CD14-positive monocyte (primary cell): ENCODE data around the gene DLEC1. TPM values are rescaled to one million over a fixed set of nuclear protein-coding genes. Genes with fewer than 3 reads are reported as not detected.

Experiments
- DNase-seq, 3 donors: peaks; one replicate each; pipeline ENCODE4 v3.0.0-alpha.2; 2011 to 2022
- H2AFZ ChIP-seq: 2 replicates; pipeline ENCODE4 v1.6.0; 2012; ENCODE audit warnings: mild to moderate bottlenecking, low read depth, low read length, inconsistent platforms; ENCODE audit not compliant: insufficient read depth, poor library complexity, severe bottlenecking
- H3K27ac ChIP-seq, 2 donors: 1 replicate in 1 of 2; 2 replicates in 1 of 2; pipeline ENCODE4 v1.5.1; 2012 to 2013; ENCODE audit warnings: low read length in 2 of 2, control low read depth in 1 of 2, inconsistent platforms in 1 of 2, low read depth in 1 of 2, mild to moderate bottlenecking in 1 of 2
- H3K27me3 ChIP-seq, 2 donors: one replicate each; pipeline versions ENCODE4 v1.6.0 to v1.6.1; 2011 to 2013; ENCODE audit warnings: low read length in 2 of 2; ENCODE audit not compliant: control insufficient read depth in 2 of 2, insufficient read depth in 2 of 2
- H3K36me3 ChIP-seq, 2 donors: replicated peaks in 1 of 2; 1 replicate in 1 of 2; 2 replicates in 1 of 2; pipeline versions ENCODE4 v1.5.1 to v1.6.1; 2012 to 2013; ENCODE audit warnings: low read length in 2 of 2, control low read depth in 1 of 2, inconsistent platforms in 1 of 2, mild to moderate bottlenecking in 1 of 2; ENCODE audit not compliant: insufficient read depth in 2 of 2, control insufficient read depth in 1 of 2
- H3K4me1 ChIP-seq, 2 donors: 1 replicate in 1 of 2; 2 replicates in 1 of 2; pipeline versions ENCODE4 v1.5.1 to v1.6.1; 2012 to 2013; ENCODE audit warnings: low read length in 2 of 2, control low read depth in 1 of 2, inconsistent platforms in 1 of 2, mild to moderate bottlenecking in 1 of 2, moderate library complexity in 1 of 2; ENCODE audit not compliant: insufficient read depth in 2 of 2, control insufficient read depth in 1 of 2
- H3K4me2 ChIP-seq: replicated peaks from 2 replicates; pipeline ENCODE3; 2012; ENCODE audit warnings: low read length, moderate library complexity, mild to moderate bottlenecking; ENCODE audit not compliant: poor library complexity, severe bottlenecking; ENCODE audit errors: extremely low read depth
- H3K4me3 ChIP-seq, 3 experiments: fragments of 200-600 bp in 1 of 3; sonication (generic) in 1 of 3; replicated peaks in 1 of 3; 1 replicate in 2 of 3; 2 replicates in 1 of 3; pipeline ENCODE4 v1.5.1; 2011 to 2013; ENCODE audit warnings: low read length in 3 of 3, mild to moderate bottlenecking in 3 of 3, control low read depth in 2 of 3, low read depth in 2 of 3, inconsistent platforms in 1 of 3, moderate library complexity in 1 of 3
- H3K79me2 ChIP-seq: 2 replicates; pipeline ENCODE4 v1.6.0; 2012; ENCODE audit warnings: mild to moderate bottlenecking, control low read depth, inconsistent platforms, low read length, moderate library complexity; ENCODE audit not compliant: insufficient read depth
- H3K9ac ChIP-seq: 2 replicates; pipeline ENCODE4 v1.6.0; 2017; ENCODE audit warnings: low read length, mild to moderate bottlenecking; ENCODE audit not compliant: insufficient read depth, poor library complexity, severe bottlenecking
- H3K9me3 ChIP-seq, 2 donors: replicated peaks in 1 of 2; 1 replicate in 1 of 2; 2 replicates in 1 of 2; pipeline versions ENCODE4 v1.5.1 to v1.6.1; 2012 to 2013; ENCODE audit warnings: low read length in 2 of 2, control low read depth in 1 of 2; ENCODE audit not compliant: control insufficient read depth in 1 of 2, insufficient read depth in 1 of 2
- H4K20me1 ChIP-seq: 2 replicates; pipeline ENCODE4 v1.6.0; 2012; ENCODE audit warnings: mild to moderate bottlenecking, low read length, control low read depth, moderate library complexity; ENCODE audit not compliant: insufficient read depth
- H3K27ac Mint-ChIP-seq, 7 donors: one replicate each; pipeline ENCODE4 v1.8.0; 2020; ENCODE audit warnings: mild to moderate bottlenecking in 7 of 7, mixed read lengths in 7 of 7, moderate library complexity in 6 of 7, inconsistent platforms in 2 of 7
- H3K27me3 Mint-ChIP-seq, 3 donors: one replicate each; pipeline ENCODE4 v1.8.0; 2021 to 2022; ENCODE audit warnings: low read depth in 3 of 3, mild to moderate bottlenecking in 3 of 3, mixed read lengths in 3 of 3, moderate library complexity in 3 of 3, inconsistent platforms in 1 of 3
- H3K36me3 Mint-ChIP-seq, 2 donors: one replicate each; pipeline ENCODE4 v1.8.0; 2020; ENCODE audit warnings: mixed read lengths in 2 of 2, inconsistent platforms in 1 of 2, mild to moderate bottlenecking in 1 of 2
- H3K4me1 Mint-ChIP-seq: one replicate; pipeline ENCODE4 v1.8.0; 2020; ENCODE audit warnings: mild to moderate bottlenecking, mixed read lengths
- H3K4me3 Mint-ChIP-seq, 2 donors: one replicate each; pipeline ENCODE4 v1.8.0; 2020; ENCODE audit warnings: mild to moderate bottlenecking in 2 of 2, mixed read lengths in 2 of 2, moderate library complexity in 1 of 2
- H3K9me3 Mint-ChIP-seq, 7 donors: one replicate each; pipeline ENCODE4 v1.8.0; 2020 to 2022; ENCODE audit warnings: mixed read lengths in 7 of 7, mild to moderate bottlenecking in 6 of 7, moderate library complexity in 6 of 7, inconsistent platforms in 2 of 7
- CTCF ChIP-seq: fragments of 200-600 bp; IDR thresholded peaks from one replicate; pipeline ENCODE4 v1.8.0; 2022; ENCODE audit warnings: antibody characterized with exemption, mild to moderate bottlenecking
- WGBS: methylation state at CpG from one replicate; pipeline ENCODE4 v1.1.5; 2013; ENCODE audit warnings: missing lambda C conversion rate; ENCODE audit not compliant: insufficient coverage; 5-methylcytosine and 5-hydroxymethylcytosine counted together
- intact Hi-C, 2 donors: fragments of 100-400 bp; cut with micrococcal nuclease; formaldehyde crosslinking; loops; one replicate each; pipeline versions ENCODE4 v1.15.0 to v1.15.1; 2023
- polyA plus RNA-seq, 3 donors: library from polyadenylated mRNA; depleted of rRNA in 1 of 3; unstranded in 2 of 3; stranded (reverse) in 1 of 3; fragments of 300-500 nt in 2 of 3; fragments of >200 nt in 1 of 3; fragmentation: Illumina TruSeq in 2 of 3; gene quantifications; 1 replicate in 2 of 3; 2 replicates in 1 of 3; pipeline ENCODE4 v1.2.3, GENCODE V29; 2012 to 2021

DLEC1 gene
- polyA plus RNA-seq, 3 donors, result 0.11 to 0.81 (median 0.14) TPM

GRCh38 chr3:38138349-38139190 is 99.6 kb downstream of the DLEC1 start, which contains the start of gene MYD88:
TSS of gene MYD88 (plus strand) at chr3:38138661. CDS start at chr3:38138701, 40 bp downstream.
- H4K20me1 ChIP-seq, result peaks cover 56% of the 10 kb centered on the region
- Mint-ChIP-seq H3K9me3 (peaks cover 0 to 1% (median 0%) of the 10 kb centered on the region in 7 donors), H3K27me3 (no peaks in the 10 kb centered on the region), H3K27ac (peak within 1 kb of the TSS; percentile 97 to 100 (median 99)), H3K4me1 (peaks cover 70% of the 10 kb centered on the region), H3K4me3 (peak within 1 kb of the TSS; percentile 95 to 99), H3K36me3 (peaks cover 43 to 56% of the 10 kb centered on the region in 2 donors)
- under 1% methylated on average over 59 of the region's 65 CpGs for WGBS
- intact Hi-C loops, result loop anchor here (2.0 to 10.0 kb wide), 3 partner anchors 26 to 206 kb away; partner anchors contain the start of genes OXSR1 (in 1 of the 2) and XYLB (in 1 of the 2)
- no peaks in the 10 kb centered on the region for H3K9me3 ChIP-seq
- peak within 1 kb of the TSS; percentile 89 to 99 (median 96) for H3K4me3 ChIP-seq
- peaks cover 35 to 48% of the 10 kb centered on the region in 2 donors for H3K36me3 ChIP-seq
- peak within 1 kb of the TSS; percentile 95 for H3K4me2 ChIP-seq
- TF ChIP-seq CTCF, result no peak
- H3K79me2 ChIP-seq, result peaks cover 78% of the 10 kb centered on the region
- no peaks in the 10 kb centered on the region for H3K27me3 ChIP-seq
- peak; percentile 79 to 82 (median 80) for DNase-seq
- H3K4me1 ChIP-seq, result peaks cover 56 to 76% of the 10 kb centered on the region in 2 donors
- H3K27ac ChIP-seq, result peak within 1 kb of the TSS; percentile 95 to 97
- peak within 1 kb of the TSS; percentile 78 for H2AFZ ChIP-seq
- H3K9ac ChIP-seq, result peak within 1 kb of the TSS; percentile 96

GRCh38 chr3:38139191-38139590 is 100.2 kb downstream of the DLEC1 start:
- peak overlapping the region; percentile 95 to 97 for H3K27ac ChIP-seq
- no peak for TF ChIP-seq CTCF
- WGBS, result 5% methylated on average over 7 of the region's 8 CpGs
- peaks cover 0 to 1% (median 0%) of the 10 kb centered on the region in 7 donors for H3K9me3 Mint-ChIP-seq
- peaks cover 37 to 50% of the 10 kb centered on the region in 2 donors for H3K36me3 Mint-ChIP-seq
- peak in 1 of 3 donors; percentile 7 for DNase-seq
- peak overlapping the region; percentile 95 to 99 for H3K4me3 Mint-ChIP-seq
- H3K27me3 Mint-ChIP-seq, result peaks cover 0 to 1% (median 0%) of the 10 kb centered on the region in 3 donors
- H3K27me3 ChIP-seq, result no peaks in the 10 kb centered on the region
- peaks cover 70% of the 10 kb centered on the region for H3K4me1 Mint-ChIP-seq
- H2AFZ ChIP-seq, result peak overlapping the region; percentile 78
- H3K4me1 ChIP-seq, result peaks cover 60 to 81% of the 10 kb centered on the region in 2 donors
- H3K9ac ChIP-seq, result peak overlapping the region; percentile 96
- H3K27ac Mint-ChIP-seq, result peak overlapping the region; percentile 97 to 100 (median 99)
- H3K79me2 ChIP-seq, result peaks cover 72% of the 10 kb centered on the region
- peaks cover 29 to 41% of the 10 kb centered on the region in 2 donors for H3K36me3 ChIP-seq
- intact Hi-C loops, result loop anchor here (2.0 to 10.0 kb wide), 3 partner anchors 26 to 206 kb away; partner anchors contain the start of genes OXSR1 (in 1 of the 2) and XYLB (in 1 of the 2)
- H4K20me1 ChIP-seq, result peaks cover 50% of the 10 kb centered on the region
- no peaks in the 10 kb centered on the region for H3K9me3 ChIP-seq
- peak overlapping the region; percentile 95 for H3K4me2 ChIP-seq
- H3K4me3 ChIP-seq, result peak overlapping the region; percentile 89 to 99 (median 96)
